Epithelial cell of esophagus (primary cell): ENCODE results near the gene VAMP7.
A peak's percentile ranks its signal among the peaks of the same experiment; 100 is the strongest.

Experiments used
- DNase-seq: peaks from one replicate; pipeline ENCODE4 v3.0.0; 2010; ENCODE audit warnings: low read depth
- H3K4me3 ChIP-seq: 2 replicates; pipeline ENCODE4 v1.5.1; 2011; ENCODE audit warnings: mild to moderate bottlenecking, low read length, control low read depth
- CTCF ChIP-seq: IDR thresholded peaks from 2 replicates; pipeline ENCODE4 v1.5.1; 2011; ENCODE audit warnings: low read depth, mild to moderate bottlenecking, low read length, control low read depth, inconsistent platforms; ENCODE audit not compliant: insufficient read depth; ENCODE audit errors: missing control alignments

The VAMP7 gene

GRCh38 chrX:155954793-155955192, 73.6 kb downstream of the VAMP7 start:
- no peak for DNase-seq
- H3K4me3 ChIP-seq = no peak overlapping the region
- TF ChIP-seq CTCF = no peak

DNA sequence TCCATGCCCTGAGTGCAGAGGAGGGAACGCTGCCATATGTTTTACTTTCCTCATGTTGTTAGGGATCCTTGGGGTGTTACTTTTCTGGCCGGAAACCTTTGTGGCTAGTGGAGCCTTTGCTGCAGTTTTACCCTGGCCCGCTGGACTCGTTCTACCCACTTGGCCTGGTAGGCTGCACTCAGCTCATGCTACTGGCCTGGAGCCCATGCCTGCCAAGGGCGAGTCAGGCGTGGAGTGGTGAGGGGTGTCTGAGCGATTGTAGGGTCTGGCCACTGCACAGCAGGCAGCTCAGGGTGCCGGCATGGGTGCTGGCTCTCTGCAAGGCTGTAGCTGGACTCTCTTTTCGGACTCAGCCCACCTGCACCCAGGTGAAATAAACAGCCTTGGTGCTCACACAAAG, 75.0 kb downstream of the VAMP7 start:
- TF ChIP-seq CTCF = no peak
- DNase-seq = no peak

DNA sequence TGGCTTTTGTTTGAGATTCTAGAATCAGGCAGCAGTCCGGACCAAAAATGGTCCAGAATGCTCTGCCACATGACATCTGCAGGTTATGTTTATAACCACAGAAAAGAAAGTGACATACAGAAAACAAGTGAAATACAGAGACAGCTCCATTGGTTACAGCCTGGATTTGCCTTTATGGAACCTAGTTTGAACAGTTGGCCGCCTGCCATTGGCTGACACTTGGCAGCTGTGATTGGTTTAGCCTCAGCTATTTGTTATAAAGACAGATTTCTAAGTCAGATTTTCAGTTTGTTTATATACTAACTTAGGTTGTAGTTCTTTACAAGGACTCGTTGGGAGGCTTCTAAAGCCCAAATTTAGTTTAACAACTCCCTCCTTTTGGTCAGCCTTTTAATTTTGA, 75.5 kb downstream of the VAMP7 start:
- DNase-seq = no peak
- no peak for TF ChIP-seq CTCF
- no peak overlapping the region for H3K4me3 ChIP-seq

More for the DNA sequence above, 75.0 kb downstream of the VAMP7 start:
- no peak overlapping the region for H3K4me3 ChIP-seq

GRCh38 chrX:155957843-155958242, 76.7 kb downstream of the VAMP7 start:
- H3K4me3 ChIP-seq = no peak overlapping the region
- no peak for TF ChIP-seq CTCF
- DNase-seq = no peak

- DNase-seq = no peak
- H3K4me3 ChIP-seq = no peak overlapping the region
- TF ChIP-seq CTCF = no peak
These were observed 78.0 kb downstream of the VAMP7 start for GRCh38 chrX:155959018-155959587.

- no peak for DNase-seq
- no peak overlapping the region for H3K4me3 ChIP-seq
- TF ChIP-seq CTCF = no peak
These were observed 81.8 kb downstream of the VAMP7 start for GRCh38 chrX:155962906-155963305.

DNA sequence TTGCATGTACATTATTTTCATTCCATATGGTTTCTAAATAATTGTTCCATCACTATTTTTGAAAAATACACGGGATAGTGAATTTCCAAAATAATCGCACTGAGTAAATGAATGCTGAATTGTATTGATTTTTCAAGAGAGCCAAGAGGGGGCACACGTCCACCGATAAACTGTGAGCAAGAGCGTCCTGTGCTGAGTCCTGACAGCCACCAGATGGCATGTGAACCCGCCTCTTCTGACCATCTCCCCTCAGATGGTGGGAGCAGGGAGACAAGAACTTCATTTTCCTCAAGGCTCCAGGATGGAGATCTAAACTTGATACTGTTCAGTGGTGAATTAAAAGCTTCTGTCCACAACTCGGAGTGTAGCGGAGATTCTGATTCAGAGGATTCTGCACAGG, 85.7 kb downstream of the VAMP7 start:
- peak; percentile 11 for DNase-seq
- no peak for TF ChIP-seq CTCF
- no peak overlapping the region for H3K4me3 ChIP-seq
